Astrocyte (in vitro differentiated cells and primary cell): ENCODE data around the gene CCDC12.

Source experiments
- EZH2 ChIP-seq: IDR thresholded peaks from 2 replicates; pipeline ENCODE4 v1.6.1; 2012; ENCODE audit warnings: mild to moderate bottlenecking, low read length, inconsistent platforms; ENCODE audit not compliant: insufficient read depth
- TF ChIP-seq, protein P1 (sequence below): IDR thresholded peaks from 2 replicates; pipeline ENCODE4 v1.5.1; 2011; ENCODE audit warnings: low read depth, mild to moderate bottlenecking, inconsistent platforms, low read length, moderate library complexity; ENCODE audit not compliant: insufficient read depth

DNA sequence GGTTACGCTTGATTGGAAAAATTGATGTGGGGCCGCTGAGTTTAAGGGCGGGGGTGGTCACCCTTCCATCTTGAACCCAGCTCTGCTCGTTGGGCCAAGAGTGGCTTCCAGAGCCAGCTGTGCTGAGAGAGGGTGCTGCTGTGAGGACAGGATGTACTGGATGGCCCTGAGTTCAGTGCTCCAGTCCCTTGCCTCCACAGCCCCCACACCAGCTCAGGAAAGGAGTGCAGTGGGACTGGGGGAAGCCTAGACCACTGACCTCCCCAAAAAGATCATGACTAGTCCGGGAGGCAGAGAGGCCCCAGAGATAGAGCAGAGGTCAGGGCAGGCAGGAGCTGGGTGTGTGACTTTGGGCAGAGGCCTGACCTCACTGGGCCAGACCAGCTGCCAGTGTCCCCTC, 103.0 kb downstream of the CCDC12 start:
- TF ChIP-seq, protein P1, sequence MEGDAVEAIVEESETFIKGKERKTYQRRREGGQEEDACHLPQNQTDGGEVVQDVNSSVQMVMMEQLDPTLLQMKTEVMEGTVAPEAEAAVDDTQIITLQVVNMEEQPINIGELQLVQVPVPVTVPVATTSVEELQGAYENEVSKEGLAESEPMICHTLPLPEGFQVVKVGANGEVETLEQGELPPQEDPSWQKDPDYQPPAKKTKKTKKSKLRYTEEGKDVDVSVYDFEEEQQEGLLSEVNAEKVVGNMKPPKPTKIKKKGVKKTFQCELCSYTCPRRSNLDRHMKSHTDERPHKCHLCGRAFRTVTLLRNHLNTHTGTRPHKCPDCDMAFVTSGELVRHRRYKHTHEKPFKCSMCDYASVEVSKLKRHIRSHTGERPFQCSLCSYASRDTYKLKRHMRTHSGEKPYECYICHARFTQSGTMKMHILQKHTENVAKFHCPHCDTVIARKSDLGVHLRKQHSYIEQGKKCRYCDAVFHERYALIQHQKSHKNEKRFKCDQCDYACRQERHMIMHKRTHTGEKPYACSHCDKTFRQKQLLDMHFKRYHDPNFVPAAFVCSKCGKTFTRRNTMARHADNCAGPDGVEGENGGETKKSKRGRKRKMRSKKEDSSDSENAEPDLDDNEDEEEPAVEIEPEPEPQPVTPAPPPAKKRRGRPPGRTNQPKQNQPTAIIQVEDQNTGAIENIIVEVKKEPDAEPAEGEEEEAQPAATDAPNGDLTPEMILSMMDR, result no peak
- TF ChIP-seq EZH2, result no peak
